K562 (cell line): Measurements from ENCODE around the gene ATXN10. TPM values are rescaled to one million over a fixed set of nuclear protein-coding genes. Genes with fewer than 3 reads are reported as not detected.

ENCODE experiments used
- CSDE1 ChIP-seq, 2 experiments: fragments of 450-650 bp; IDR thresholded peaks; 2 replicates each; pipeline ENCODE4 v1.6.1; 2016; ENCODE audit warnings: mild to moderate bottlenecking in 1 of 2
- CTBP1 ChIP-seq: fragments of 450-650 bp; IDR thresholded peaks from 2 replicates; pipeline ENCODE4 v1.6.1; 2016; ENCODE audit warnings: borderline replicate concordance
- EP300 ChIP-seq: IDR thresholded peaks from 2 replicates; pipeline ENCODE4 v1.6.1; 2012; ENCODE audit warnings: low read length, improper control_type of control experiment
- FOXP1 ChIP-seq: sonication (generic); formaldehyde crosslinking; IDR thresholded peaks from 2 replicates; pipeline ENCODE4 v1.8.0; 2022; ENCODE audit warnings: mild to moderate bottlenecking, missing genetic modification reagents
- HDAC6 ChIP-seq: IDR thresholded peaks from 2 replicates; pipeline ENCODE4 v1.6.1; 2012; ENCODE audit warnings: low read depth, mild to moderate bottlenecking, control low read depth, inconsistent platforms, low read length, moderate library complexity
- MAZ ChIP-seq, 2 experiments: fragments of 450-650 bp in 1 of 2; sonication (generic) in 1 of 2; formaldehyde crosslinking; IDR thresholded peaks in 1 of 2; conservative IDR thresholded peaks in 1 of 2; 2 replicates each; pipeline versions ENCODE4 v1.4.0 to v1.5.0; 2020; ENCODE audit warnings: mild to moderate bottlenecking in 1 of 2, missing genetic modification reagents in 1 of 2
- MIER1 ChIP-seq: fragments of 450-650 bp; IDR thresholded peaks from 2 replicates; pipeline ENCODE4 v1.6.1; 2016; ENCODE audit warnings: antibody characterized with exemption, mild to moderate bottlenecking, low read depth
- NCOA2 ChIP-seq, 2 experiments: fragments of 450-650 bp; IDR thresholded peaks; 2 replicates each; pipeline ENCODE4 v1.6.1; 2018; ENCODE audit warnings: mild to moderate bottlenecking in 2 of 2, moderate library complexity in 1 of 2; ENCODE audit not compliant: partially characterized antibody in 2 of 2
- POLR2AphosphoS2 ChIP-seq: IDR thresholded peaks from 2 replicates; pipeline ENCODE4 v1.6.1; 2012; ENCODE audit warnings: low read length, improper control_type of control experiment
- SNIP1 ChIP-seq: fragments of 450-650 bp; IDR thresholded peaks from 2 replicates; pipeline ENCODE4 v1.7.1; 2017; ENCODE audit warnings: low read depth, mild to moderate bottlenecking
- TAF15 ChIP-seq: fragments of 200-400 bp; formaldehyde crosslinking; IDR thresholded peaks from 2 replicates; pipeline ENCODE4 v1.6.1; 2017; ENCODE audit warnings: mild to moderate bottlenecking, low read depth, low read length, moderate library complexity
- ZNF263 ChIP-seq: sonication (generic); formaldehyde crosslinking; IDR thresholded peaks from 2 replicates; pipeline ENCODE4 v1.8.0; 2022; ENCODE audit warnings: mild to moderate bottlenecking, missing genetic modification reagents, borderline replicate concordance
- ZNF766 ChIP-seq: fragments of 200-800 bp; sonication (Bioruptor generic); conservative IDR thresholded peaks from 2 replicates; pipeline ENCODE4 v1.6.1; 2016; ENCODE audit warnings: missing genetic modification characterization, missing compliant biosample characterization
- polyA plus RNA-seq, 8 experiments: library from polyadenylated mRNA; depleted of rRNA in 4 of 8; stranded (reverse) in 5 of 8; unstranded in 3 of 8; fragments of >200 nt; fragmentation: Nextera tagmentation in 2 of 8; fragmentation: Illumina TruSeq in 1 of 8; extraction: Ambion mirVana in 2 of 8; extraction: Trizol in 1 of 8; gene quantifications; 2 replicates each; pipeline versions ENCODE4 v1.2.1 to v1.2.3, GENCODE V29; 2011 to 2014; ENCODE audit warnings: inconsistent platforms in 1 of 8, missing spikeins in 1 of 8
- total RNA-seq, 7 experiments: library from RNA; depleted of rRNA in 6 of 7; stranded (reverse); fragments of >200 nt in 6 of 7; fragmentation: Illumina TruSeq in 2 of 7; extraction: Trizol in 2 of 7; gene quantifications; 2 replicates each; pipeline versions ENCODE4 v1.2.1 to v1.2.3, GENCODE V29; 2011 to 2021; ENCODE audit warnings: low replicate concordance in 1 of 7

The ATXN10 gene
- total and polyA plus RNA-seq, 9 of the 15 experiments (the other 6 are each of a cell fraction or from before 2014, with no cell fraction given), result 11.5 to 190 (median 33.6) TPM

GRCh38 chr22:45645150-45645525, 26.5 kb upstream of the ATXN10 start (continued):
- TF ChIP-seq EP300 (no peak), HDAC6 (no peak), NCOA2 (IDR thresholded peaks at IDR 0.05; ENCODE audit: partially characterized antibody in 2 of 2) (no peak), POLR2AphosphoS2 (no peak), CSDE1 (IDR thresholded peaks at IDR 0.05) (no peak), MAZ (CRISPR knock-in tag; conservative IDR thresholded peaks at IDR 0.05 in 1 of 2, IDR thresholded peaks at IDR 0.05 in 1 of 2) (no peak), SNIP1 (no peak), FOXP1 (CRISPR knock-in tag) (no peak), ZNF263 (CRISPR knock-in tag) (no peak), MIER1 (no peak), TAF15 (no peak), ZNF766 (CRISPR knock-in tag) (no peak), CTBP1 (no peak)
- TF ChIP-seq, all 486 proteins: peak for 0
